ENCODE results near the gene THEM4. TPM values are rescaled to one million over a fixed set of nuclear protein-coding genes. Genes with fewer than 3 reads are reported as not detected.

Gene THEM4
- total RNA-seq, 1 donor from 2014 or later, result 15.7 TPM

GRCh38 chr1:151851886-151852285, 57.4 kb downstream of the THEM4 start:
- Histone ChIP-seq H3K4me1 (ENCODE audit: insufficient read depth, low read length) (no peaks in the 10 kb centered on the region), H3K27me3 (ENCODE audit: insufficient read depth, low read length) (peaks cover 28% of the 10 kb centered on the region), H2AFZ (ENCODE audit: low read depth, low read length) (no peak overlapping the region), H3K27ac (ENCODE audit: low read depth, low read length) (no peak overlapping the region), H3K4me2 (ENCODE audit: low read length) (no peak overlapping the region), H4K20me1 (ENCODE audit: insufficient read depth, low read length) (no peaks in the 10 kb centered on the region), H3K9me3 (ENCODE audit: insufficient read depth, low read depth, low read length) (no peaks in the 10 kb centered on the region), H3K4me3 (ENCODE audit: insufficient read depth, low read depth, low read length) (no peak overlapping the region), H3K79me2 (ENCODE audit: insufficient read depth, low read length) (no peaks in the 10 kb centered on the region), H3K36me3 (ENCODE audit: insufficient read depth, low read length) (no peaks in the 10 kb centered on the region), H3K9ac (ENCODE audit: low read length) (no peak overlapping the region)
- Mint-ChIP-seq H3K4me3 (ENCODE audit: unreplicated experiment) (no peak overlapping the region), H3K9me3 (ENCODE audit: unreplicated experiment) (no peaks in the 10 kb centered on the region), H3K27me3 (ENCODE audit: low read depth, unreplicated experiment) (peaks cover 45% of the 10 kb centered on the region), H3K27ac (ENCODE audit: unreplicated experiment) (no peak overlapping the region), H3K36me3 (ENCODE audit: low read depth, unreplicated experiment) (no peaks in the 10 kb centered on the region), H3K4me1 (ENCODE audit: low read depth, unreplicated experiment) (peaks cover 10% of the 10 kb centered on the region)
- DNase-seq (ENCODE audit: low read depth), result no peak
- TF ChIP-seq EZH2 (IDR thresholded peaks at IDR 0.05; ENCODE audit: insufficient read depth, low read length), result no peak
- TF ChIP-seq CTCF (IDR thresholded peaks at IDR 0.05; ENCODE audit: insufficient read depth, low read depth, low read length), result no peak
- no peak for FAIRE-seq

GRCh38 chr1:151849871-151850270, 59.4 kb downstream of the THEM4 start:
- no peak overlapping the region for H3K4me2 ChIP-seq (ENCODE audit: low read length)
- no peaks in the 10 kb centered on the region for H3K9me3 ChIP-seq (ENCODE audit: insufficient read depth, low read depth, low read length)
- TF ChIP-seq CTCF (IDR thresholded peaks at IDR 0.05; ENCODE audit: insufficient read depth, low read depth, low read length) (no peak), EZH2 (IDR thresholded peaks at IDR 0.05; ENCODE audit: insufficient read depth, low read length) (no peak)
- no peaks in the 10 kb centered on the region for H4K20me1 ChIP-seq (ENCODE audit: insufficient read depth, low read length)
- H3K79me2 ChIP-seq (ENCODE audit: insufficient read depth, low read length), result no peaks in the 10 kb centered on the region
- no peak overlapping the region for H3K9ac ChIP-seq (ENCODE audit: low read length)
- H3K27ac ChIP-seq (ENCODE audit: low read depth, low read length), result no peak overlapping the region
- no peak overlapping the region for H3K4me3 ChIP-seq (ENCODE audit: insufficient read depth, low read depth, low read length)
- DNase-seq (ENCODE audit: low read depth) (no peak), FAIRE-seq (no peak)
- peaks cover 42% of the 10 kb centered on the region for H3K27me3 Mint-ChIP-seq (ENCODE audit: low read depth, unreplicated experiment)
- H3K9me3 Mint-ChIP-seq (ENCODE audit: unreplicated experiment), result no peaks in the 10 kb centered on the region
- no peaks in the 10 kb centered on the region for H3K36me3 Mint-ChIP-seq (ENCODE audit: low read depth, unreplicated experiment)
- peaks cover 12% of the 10 kb centered on the region for H3K4me1 Mint-ChIP-seq (ENCODE audit: low read depth, unreplicated experiment)
- peaks cover 7% of the 10 kb centered on the region for H3K4me1 ChIP-seq (ENCODE audit: insufficient read depth, low read length)
- H3K27me3 ChIP-seq (ENCODE audit: insufficient read depth, low read length), result peaks cover 28% of the 10 kb centered on the region
- no peak overlapping the region for H3K4me3 Mint-ChIP-seq (ENCODE audit: unreplicated experiment)
- no peak overlapping the region for H3K27ac Mint-ChIP-seq (ENCODE audit: unreplicated experiment)
- no peaks in the 10 kb centered on the region for H3K36me3 ChIP-seq (ENCODE audit: insufficient read depth, low read length)
- no peak overlapping the region for H2AFZ ChIP-seq (ENCODE audit: low read depth, low read length)

- Histone ChIP-seq H3K9ac (ENCODE audit: low read length) (no peak overlapping the region), H2AFZ (ENCODE audit: low read depth, low read length) (no peak overlapping the region), H3K4me1 (ENCODE audit: insufficient read depth, low read length) (peaks cover 7% of the 10 kb centered on the region), H3K27me3 (ENCODE audit: insufficient read depth, low read length) (peaks cover 28% of the 10 kb centered on the region), H3K9me3 (ENCODE audit: insufficient read depth, low read depth, low read length) (no peaks in the 10 kb centered on the region), H3K79me2 (ENCODE audit: insufficient read depth, low read length) (no peaks in the 10 kb centered on the region), H3K36me3 (ENCODE audit: insufficient read depth, low read length) (no peaks in the 10 kb centered on the region), H3K4me2 (ENCODE audit: low read length) (no peak overlapping the region), H3K27ac (ENCODE audit: low read depth, low read length) (no peak overlapping the region), H4K20me1 (ENCODE audit: insufficient read depth, low read length) (no peaks in the 10 kb centered on the region), H3K4me3 (ENCODE audit: insufficient read depth, low read depth, low read length) (no peak overlapping the region)
- Mint-ChIP-seq H3K36me3 (ENCODE audit: low read depth, unreplicated experiment) (no peaks in the 10 kb centered on the region), H3K4me1 (ENCODE audit: low read depth, unreplicated experiment) (peaks cover 12% of the 10 kb centered on the region), H3K27ac (ENCODE audit: unreplicated experiment) (no peak overlapping the region), H3K9me3 (ENCODE audit: unreplicated experiment) (no peaks in the 10 kb centered on the region), H3K27me3 (ENCODE audit: low read depth, unreplicated experiment) (peaks cover 47% of the 10 kb centered on the region), H3K4me3 (ENCODE audit: unreplicated experiment) (no peak overlapping the region)
- TF ChIP-seq CTCF (IDR thresholded peaks at IDR 0.05; ENCODE audit: insufficient read depth, low read depth, low read length) (no peak), EZH2 (IDR thresholded peaks at IDR 0.05; ENCODE audit: insufficient read depth, low read length) (no peak)
- DNase-seq (ENCODE audit: low read depth), result no peak
- no peak for FAIRE-seq
Measured at GRCh38 chr1:151849126-151849525, 60.2 kb downstream of the THEM4 start.

All from astrocyte (in vitro differentiated cells and primary cell).